DMS79 treated with DMSO at 0.1 percent for 48 hours (cell line): ENCODE results near the gene CDK11B.
"Not testable (repeated sequence)": the region's sequence is repeated elsewhere in the genome, so short reads cannot be mapped to it uniquely, and the experiment has no call there.

Source experiments
- DNase-seq: peaks from one replicate; lab custom pipeline; 2025; lab: John Stamatoyannopoulos, UW

The CDK11B gene

GRCh38 chr1:1662392-1662791 is 3.6 kb upstream of the CDK11B start:
- DNase-seq = not testable (repeated sequence)

GRCh38 chr1:1648265-1648664 is 10.5 kb downstream of the CDK11B start:
- not testable (repeated sequence) for DNase-seq

GRCh38 chr1:1647567-1648241 is 11.1 kb downstream of the CDK11B start:
- not testable (repeated sequence) for DNase-seq

GRCh38 chr1:1646326-1646725 is 12.5 kb downstream of the CDK11B start:
- DNase-seq = not testable (repeated sequence)

GRCh38 chr1:1640711-1641461 is 17.9 kb downstream of the CDK11B start:
- DNase-seq = not testable (repeated sequence)

GRCh38 chr1:1640081-1640480 is 18.7 kb downstream of the CDK11B start:
- DNase-seq = not testable (repeated sequence)

GRCh38 chr1:1639368-1639767 is 19.4 kb downstream of the CDK11B start:
- not testable (repeated sequence) for DNase-seq

GRCh38 chr1:1638528-1638927 is 20.3 kb downstream of the CDK11B start:
- DNase-seq = not testable (repeated sequence)

- not testable (repeated sequence) for DNase-seq
These were observed 21.3 kb downstream of the CDK11B start for GRCh38 chr1:1637479-1637875.

- DNase-seq = not testable (repeated sequence)
These were observed 22.0 kb downstream of the CDK11B start for GRCh38 chr1:1636621-1637478.

- not testable (repeated sequence) for DNase-seq
These were observed 24.2 kb downstream of the CDK11B start for GRCh38 chr1:1634613-1635012.

- DNase-seq = not testable (repeated sequence)
These were observed 25.4 kb downstream of the CDK11B start for GRCh38 chr1:1633409-1633808.

GRCh38 chr1:1631782-1632420 is 26.9 kb downstream of the CDK11B start, which contains the start of gene MMP23B:
MMP23B (plus strand) TSS chr1:1632173; CDS start chr1:1632219, 46 bp downstream.
- DNase-seq = no peak

GRCh38 chr1:1630965-1631781 is 27.6 kb downstream of the CDK11B start:
- no peak for DNase-seq

GRCh38 chr1:1630191-1630964 is 28.4 kb downstream of the CDK11B start:
- DNase-seq = no peak

- DNase-seq = no peak
These were observed 29.2 kb downstream of the CDK11B start for GRCh38 chr1:1629430-1630190.

GRCh38 chr1:1628754-1629429 is 29.9 kb downstream of the CDK11B start:
- DNase-seq = no peak

- no peak for DNase-seq
These were observed 30.7 kb downstream of the CDK11B start for GRCh38 chr1:1627829-1628753.
